NCI-H510A (cell line): ENCODE results near the gene AMDHD2.
"Not testable (repeated sequence)": the region's sequence is repeated elsewhere in the genome, so short reads cannot be mapped to it uniquely, and the experiment has no call there.

Source experiments
- DNase-seq: peaks from one replicate; lab custom pipeline; 2025; lab: John Stamatoyannopoulos, UW

AMDHD2 gene

GRCh38 chr16:2520097-2520783, at the start of gene AMDHD2:
Gene AMDHD2, plus strand, starts transcription at chr16:2520371. Its CDS starts 88 bp downstream, at chr16:2520459.
- peak; percentile 83 for DNase-seq

- no peak for DNase-seq
Measured at GRCh38 chr16:2470603-2471015, 49.6 kb upstream of the AMDHD2 start.

GRCh38 chr16:2471016-2471652, 49.0 kb upstream of the AMDHD2 start, which contains the start of gene NTN3:
Gene NTN3, plus strand, starts transcription at chr16:2471297. Its CDS starts 405 bp downstream, at chr16:2471702.
- no peak for DNase-seq

- no peak for DNase-seq
Measured at GRCh38 chr16:2471653-2472487, 48.3 kb upstream of the AMDHD2 start.

- DNase-seq = no peak
Measured at GRCh38 chr16:2472488-2472864, 47.7 kb upstream of the AMDHD2 start.

- no peak for DNase-seq
Measured at GRCh38 chr16:2472885-2473445, 47.2 kb upstream of the AMDHD2 start.

- no peak for DNase-seq
Measured at GRCh38 chr16:2473446-2473926, 46.7 kb upstream of the AMDHD2 start.

- no peak for DNase-seq
Measured at GRCh38 chr16:2473999-2474876, 45.9 kb upstream of the AMDHD2 start.

GRCh38 chr16:2474877-2475412, 45.2 kb upstream of the AMDHD2 start, which contains the start of gene TBC1D24:
Gene TBC1D24, plus strand, starts transcription at chr16:2475127. Its CDS starts 21,022 bp downstream, at chr16:2496149.
- DNase-seq = peak; percentile 64

GRCh38 chr16:2475413-2476344, 44.5 kb upstream of the AMDHD2 start:
- DNase-seq = no peak

GRCh38 chr16:2476345-2476720, 43.8 kb upstream of the AMDHD2 start:
- no peak for DNase-seq

- DNase-seq = no peak
Measured at GRCh38 chr16:2476741-2477140, 43.4 kb upstream of the AMDHD2 start.

GRCh38 chr16:2477327-2477726, 42.8 kb upstream of the AMDHD2 start:
- no peak for DNase-seq

- no peak for DNase-seq
Measured at GRCh38 chr16:2478279-2478678, 41.9 kb upstream of the AMDHD2 start.

GRCh38 chr16:2479996-2480395, 40.2 kb upstream of the AMDHD2 start:
- DNase-seq = not testable (repeated sequence)

- DNase-seq = no peak
Measured at GRCh38 chr16:2480948-2481347, 39.2 kb upstream of the AMDHD2 start.

- no peak for DNase-seq
Measured at GRCh38 chr16:2481676-2482075, 38.5 kb upstream of the AMDHD2 start.

- DNase-seq = no peak
Measured at GRCh38 chr16:2482249-2482648, 37.9 kb upstream of the AMDHD2 start.

- DNase-seq = no peak
Measured at GRCh38 chr16:2482708-2483534, 37.2 kb upstream of the AMDHD2 start.
